ENCODE results near the gene C1orf94.

Gene C1orf94

DNA sequence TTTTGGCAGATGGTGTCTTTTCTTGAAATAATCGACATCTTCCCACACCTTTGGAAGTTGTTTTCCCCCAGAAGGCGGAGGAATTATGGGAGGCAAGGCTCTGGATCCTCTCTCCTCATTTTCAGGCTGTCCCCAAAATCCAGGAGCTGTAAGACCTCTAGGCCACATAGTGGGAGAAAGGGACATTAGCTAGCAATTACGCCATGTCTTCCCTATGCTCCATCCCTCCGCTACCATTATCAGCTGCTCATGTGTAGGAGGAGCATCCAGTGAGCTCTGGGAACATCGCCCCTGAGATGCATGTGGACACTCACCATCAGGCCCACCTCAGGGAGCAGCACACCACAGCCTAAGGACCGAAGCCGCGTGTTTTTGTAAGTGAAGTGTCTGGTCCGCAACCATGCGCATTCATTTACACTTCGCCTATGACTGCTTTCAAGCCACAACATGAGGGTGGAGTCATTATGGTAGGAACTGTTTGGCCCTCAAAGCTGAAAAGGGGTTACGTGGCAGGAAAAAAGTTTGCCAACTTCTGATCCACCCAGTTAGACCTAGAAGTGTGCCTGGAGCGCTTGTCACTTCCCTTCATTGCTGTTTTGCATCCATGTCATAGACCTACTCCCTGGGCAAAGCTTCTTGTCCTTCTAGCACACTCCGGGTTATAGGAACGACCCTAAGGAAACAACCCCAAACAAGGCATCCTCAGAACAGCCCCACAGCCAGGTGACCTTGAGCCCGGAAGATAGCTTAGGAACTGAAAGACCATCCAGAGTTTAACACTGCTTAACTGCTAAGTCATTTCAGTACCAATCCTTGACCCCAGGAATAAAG is 85.5 kb downstream of the C1orf94 start:
- DNase-seq (ENCODE audit: low spot score) = no peak

- no peak for DNase-seq (ENCODE audit: low spot score)
Observed at GRCh38 chr1:34262921-34263320, 86.2 kb downstream of the C1orf94 start.

DNA sequence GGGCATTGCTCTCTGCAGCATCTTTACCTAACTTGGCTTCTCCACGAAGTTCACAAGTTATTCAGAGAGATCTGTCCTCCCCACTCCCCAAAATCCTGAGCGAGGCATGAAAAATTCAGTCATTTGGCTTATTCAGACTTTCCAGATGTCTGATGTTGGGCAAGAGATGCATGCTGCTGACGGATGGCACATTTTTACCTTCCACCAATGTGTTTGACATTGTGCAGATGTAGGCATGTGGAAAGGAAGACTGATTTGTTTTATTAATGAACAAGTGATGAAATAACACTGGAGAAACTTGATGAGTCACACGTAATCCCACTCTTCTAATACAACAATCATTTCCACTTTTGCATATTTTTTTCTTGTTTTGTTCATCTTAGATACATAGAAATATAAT is 86.7 kb downstream of the C1orf94 start:
- DNase-seq (ENCODE audit: low spot score) = no peak

GRCh38 chr1:34265396-34265795 is 88.7 kb downstream of the C1orf94 start:
- no peak for DNase-seq (ENCODE audit: low spot score)

DNA sequence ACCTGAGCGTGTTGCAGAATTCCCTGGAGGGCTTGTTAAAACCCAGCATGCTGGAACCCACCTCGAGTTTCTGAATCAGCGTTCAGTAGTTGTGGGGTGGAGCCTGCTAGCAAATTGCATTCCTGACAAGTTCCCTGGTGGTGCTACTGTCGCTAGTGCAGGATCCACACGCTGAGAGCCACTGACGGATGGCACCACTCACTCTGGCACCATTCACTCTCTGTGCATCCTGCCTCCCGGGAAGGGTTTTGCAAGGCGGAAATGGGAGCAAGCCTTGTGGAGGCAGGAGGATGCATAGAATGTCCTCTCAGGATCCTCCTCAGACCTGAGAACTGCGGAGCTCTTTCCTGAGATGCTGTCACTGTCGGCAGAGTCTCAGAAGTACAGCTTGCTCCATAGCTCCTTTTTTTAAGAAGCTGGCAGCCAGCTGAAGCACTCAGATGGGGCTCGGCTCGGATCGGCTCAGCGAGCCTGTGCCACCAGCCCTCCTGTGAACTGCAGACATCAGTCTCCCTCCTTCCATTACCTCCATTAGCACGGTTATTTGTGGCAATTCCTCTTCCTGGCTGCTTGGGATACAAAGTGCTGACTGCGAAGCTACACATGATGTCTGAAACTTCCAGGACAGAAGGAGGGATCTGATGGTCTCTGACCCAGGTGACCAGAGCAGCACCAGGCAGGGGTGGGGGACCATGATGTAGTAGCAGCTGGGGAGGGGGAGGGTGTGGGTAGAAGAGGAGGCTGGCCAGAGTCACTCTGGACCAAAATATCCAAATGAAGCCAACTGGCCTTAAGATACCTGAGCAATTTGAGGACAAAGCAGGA is 89.6 kb downstream of the C1orf94 start:
- DNase-seq (ENCODE audit: low spot score) = no peak

- no peak for DNase-seq (ENCODE audit: low spot score)
Observed at GRCh38 chr1:34267326-34267725, 90.6 kb downstream of the C1orf94 start.

DNA sequence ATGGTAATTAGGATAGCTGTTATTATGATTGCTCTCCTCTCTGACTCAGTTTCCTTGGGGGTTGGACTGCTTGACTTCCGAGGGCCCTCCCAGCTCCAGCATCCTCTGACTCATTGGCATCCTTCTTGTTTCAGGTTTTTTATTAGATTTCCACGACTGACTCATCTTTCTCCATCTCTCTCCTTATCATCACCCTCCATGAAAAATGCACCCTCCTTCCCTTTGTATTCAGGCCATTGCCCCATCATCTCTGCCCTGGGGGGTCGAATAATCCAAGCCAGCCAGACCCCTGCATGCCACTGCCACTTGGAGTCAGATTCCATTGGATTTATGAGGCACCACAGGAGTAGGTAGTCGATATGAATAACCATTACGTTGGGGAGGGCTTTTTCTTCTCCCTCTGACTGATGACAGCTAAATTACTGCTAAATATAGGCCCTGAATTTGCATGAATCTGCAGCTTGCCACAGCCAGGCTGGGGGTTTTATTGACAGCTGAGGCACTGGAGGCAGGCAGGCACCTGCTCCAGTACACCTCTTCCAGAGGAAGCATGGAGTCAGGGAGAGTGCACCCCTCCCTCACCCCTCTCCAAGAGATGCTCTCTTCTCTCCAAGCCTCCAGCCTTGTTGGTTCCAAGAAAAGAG is 91.7 kb downstream of the C1orf94 start:
- no peak for DNase-seq (ENCODE audit: low spot score)

Measured in SW480 (cell line).